HEK293T (cell line): ENCODE results near the gene CDC25B.

Experiments
- ELF4 ChIP-seq: fragments of 450-650 bp; IDR thresholded peaks from 2 replicates; pipeline ENCODE4 v1.6.1; 2017; ENCODE audit warnings: antibody characterized with exemption
- L3MBTL2 ChIP-seq: fragments of 450-650 bp; conservative IDR thresholded peaks from 2 replicates; pipeline ENCODE4 v1.6.1; 2016; ENCODE audit warnings: mild to moderate bottlenecking
- SUZ12 ChIP-seq: fragments of 450-650 bp; IDR thresholded peaks from 2 replicates; pipeline ENCODE4 v1.6.1; 2016; ENCODE audit warnings: mild to moderate bottlenecking

GRCh38 chr20:3836132-3836531 lies 40.0 kb downstream of the CDC25B start:
- TF ChIP-seq SUZ12 = no peak
- no peak for TF ChIP-seq ELF4
- no peak for TF ChIP-seq L3MBTL2
